HepG2 (cell line): Measurements from ENCODE around the gene BDNF. TPM values are rescaled to one million over a fixed set of nuclear protein-coding genes. Genes with fewer than 3 reads are reported as not detected.

ENCODE experiments used
- ATAC-seq: fragments of 200-7000 bp; cut with Tn5 transposase; 3 replicates; pipeline ENCODE4 v1.9.1; 2020; ENCODE audit warnings: mild to moderate bottlenecking, moderate library complexity
- BruUV-seq: library from RNA; stranded (reverse); fragments of 400-500 nt; replicated peaks from 2 replicates; lab custom pipeline; 2021; lab: Mats Ljungman, UMichigan
- CTCF ChIA-PET: fragments of 300-600 bp; formaldehyde crosslinking; extraction: SDS; loops from one replicate; lab custom pipeline; 2021; ENCODE audit warnings: low total read pairs, inconsistent platforms, low intra/inter-chr PET ratio; lab: Yijun Ruan, JAX
- POLR2A ChIA-PET: fragments of 350-600 bp; sonication (Branson Sonifier 250); formaldehyde crosslinking; loops from one replicate; lab custom pipeline; 2020; ENCODE audit warnings: antibody characterized with exemption, inconsistent platforms; lab: Yijun Ruan, JAX
- DNase-seq: peaks from one replicate; pipeline ENCODE4 v3.0.0-alpha.2; 2015; ENCODE audit warnings: low spot score
- FAIRE-seq: peaks from 3 replicates; lab custom pipeline; 2011; peaks lifted over from hg19 to GRCh38; lab: Jason Lieb, UNC
- H2AFZ ChIP-seq: one replicate; pipeline ENCODE4 v1.6.1; 2011; ENCODE audit warnings: low read length, inconsistent platforms
- H3K27ac ChIP-seq: fragments of 300-600 bp; 3 replicates; pipeline ENCODE4 v1.8.0; 2011; ENCODE audit warnings: mixed run types, mild to moderate bottlenecking, mixed read lengths, low read length, inconsistent platforms; ENCODE audit not compliant: insufficient read depth; ENCODE audit errors: extremely low read length
- H3K27me3 ChIP-seq, 2 experiments: fragments of 200-600 bp in 1 of 2; 2 replicates in 1 of 2; 3 replicates in 1 of 2; pipeline versions ENCODE4 v1.6.0 to v1.8.0; 2011; ENCODE audit warnings: low read length in 2 of 2, mild to moderate bottlenecking in 2 of 2, moderate library complexity in 2 of 2, inconsistent platforms in 1 of 2; ENCODE audit not compliant: insufficient read depth in 2 of 2, control insufficient read depth in 1 of 2
- H3K36me3 ChIP-seq, 2 experiments: fragments of 200-600 bp in 1 of 2; replicated peaks in 1 of 2; 2 replicates in 1 of 2; 3 replicates in 1 of 2; pipeline versions ENCODE4 v1.5.1 to v1.8.0; 2011; ENCODE audit warnings: low read length in 2 of 2, inconsistent platforms in 1 of 2; ENCODE audit not compliant: insufficient read depth in 2 of 2, control insufficient read depth in 1 of 2
- H3K4me1 ChIP-seq: 2 replicates; pipeline ENCODE4 v1.5.1; 2012; ENCODE audit warnings: low read length, inconsistent platforms; ENCODE audit not compliant: insufficient read depth
- H3K4me2 ChIP-seq: 2 replicates; pipeline ENCODE4 v1.6.0; 2011; ENCODE audit warnings: low read depth, low read length, inconsistent platforms
- H3K4me3 ChIP-seq, 3 experiments: fragments of 200-600 bp in 1 of 3; sonication (generic), shearing (Covaris generic) in 1 of 3; replicated peaks in 1 of 3; 2 replicates each; pipeline ENCODE4 v1.5.1; 2011 to 2016; ENCODE audit warnings: low read length in 3 of 3, inconsistent platforms in 2 of 3, low read depth in 2 of 3, mild to moderate bottlenecking in 2 of 3, control low read depth in 1 of 3, mixed read lengths in 1 of 3; ENCODE audit not compliant: insufficient read depth in 1 of 3
- H3K79me2 ChIP-seq: one replicate; pipeline ENCODE4 v1.6.1; 2011; ENCODE audit warnings: low read length, inconsistent platforms; ENCODE audit not compliant: insufficient read depth
- H3K9ac ChIP-seq: 2 replicates; pipeline ENCODE4 v1.6.0; 2011; ENCODE audit warnings: mild to moderate bottlenecking, low read depth, low read length, inconsistent platforms; ENCODE audit not compliant: insufficient read depth
- H3K9me3 ChIP-seq: 2 replicates; pipeline ENCODE4 v1.5.1; 2012; ENCODE audit warnings: mild to moderate bottlenecking, low read length
- H4K20me1 ChIP-seq: 2 replicates; pipeline ENCODE4 v1.6.0; 2011; ENCODE audit warnings: inconsistent platforms, mild to moderate bottlenecking, low read length, moderate library complexity; ENCODE audit not compliant: insufficient read depth
- CAMTA2 ChIP-seq: sonication (generic); formaldehyde crosslinking; IDR thresholded peaks from 2 replicates; pipeline ENCODE4 v1.4.0; 2020; ENCODE audit warnings: mild to moderate bottlenecking, missing genetic modification reagents, borderline replicate concordance
- CCDC6 ChIP-seq: sonication (generic); formaldehyde crosslinking; IDR thresholded peaks from 2 replicates; pipeline ENCODE4 v1.8.1; 2022; ENCODE audit warnings: mild to moderate bottlenecking, missing genetic modification reagents, moderate library complexity
- FOXJ3 ChIP-seq: sonication (generic); formaldehyde crosslinking; IDR thresholded peaks from 2 replicates; pipeline ENCODE4 v1.4.0; 2020; ENCODE audit warnings: missing genetic modification reagents, mild to moderate bottlenecking, borderline replicate concordance
- HNF4A ChIP-seq: sonication (generic); formaldehyde crosslinking; IDR thresholded peaks from 2 replicates; pipeline ENCODE4 v1.4.0; 2020; ENCODE audit warnings: missing genetic modification reagents
- RFX3 ChIP-seq: IDR thresholded peaks from 2 replicates; pipeline ENCODE4 v1.6.1; 2016; ENCODE audit warnings: missing biosample characterization, missing genetic modification reagents
- SNAPC2 ChIP-seq: sonication (generic); formaldehyde crosslinking; IDR thresholded peaks from 2 replicates; pipeline ENCODE4 v1.8.1; 2022; ENCODE audit warnings: mild to moderate bottlenecking, missing genetic modification reagents
- ZBTB33 ChIP-seq: sonication (generic); formaldehyde crosslinking; IDR thresholded peaks from 2 replicates; pipeline ENCODE4 v1.4.0; 2020; ENCODE audit warnings: missing genetic modification reagents
- ZFY ChIP-seq: sonication (generic); formaldehyde crosslinking; IDR thresholded peaks from 2 replicates; pipeline ENCODE4 v1.4.0; 2020; ENCODE audit warnings: missing genetic modification reagents
- ZKSCAN8 ChIP-seq: IDR thresholded peaks from 2 replicates; pipeline ENCODE4 v1.6.1; 2016; ENCODE audit warnings: borderline replicate concordance, missing genetic modification reagents, missing compliant biosample characterization
- ZNF414 ChIP-seq: sonication (generic); formaldehyde crosslinking; IDR thresholded peaks from 2 replicates; pipeline ENCODE4 v1.5.0; 2020; ENCODE audit warnings: missing genetic modification reagents
- ZSCAN20 ChIP-seq: sonication (generic); formaldehyde crosslinking; IDR thresholded peaks from 2 replicates; pipeline ENCODE4 v1.4.0; 2020; ENCODE audit warnings: missing genetic modification reagents, mild to moderate bottlenecking, borderline replicate concordance
- WGBS: methylation state at CpG from one replicate; pipeline ENCODE4 v1.1.6; 2017; ENCODE audit warnings: low lambda C conversion rate; 5-methylcytosine and 5-hydroxymethylcytosine counted together
- in situ Hi-C: cut with HindIII; loops from 2 replicates; pipeline ENCODE4 v1.10.0; 2017; ENCODE audit warnings: low pct_unique_long_range_greater_than_20kb; ENCODE audit not compliant: extremely low pct_ligation_motif_present
- intact Hi-C: fragments of 100-400 bp; cut with micrococcal nuclease; formaldehyde crosslinking; loops from one replicate; pipeline ENCODE4 v1.10.0; 2022; ENCODE audit not compliant: unreplicated experiment
- polyA plus RNA-seq, 8 experiments: library from polyadenylated mRNA; depleted of rRNA in 3 of 8; stranded (reverse) in 7 of 8; unstranded in 1 of 8; fragments of >200 nt; fragmentation: Illumina TruSeq in 4 of 8; extraction: Trizol in 4 of 8; gene quantifications; 2 replicates each; pipeline versions ENCODE4 v1.2.1 to v1.2.3, GENCODE V29; 2011 to 2016; ENCODE audit warnings: low read depth in 4 of 8, missing spikeins in 1 of 8, mixed read lengths in 1 of 8; ENCODE audit not compliant: insufficient read depth in 1 of 8
- total RNA-seq, 5 experiments: library from RNA; depleted of rRNA; stranded (reverse); fragments of >200 nt; fragmentation: Illumina TruSeq; extraction: Trizol; gene quantifications; 2 replicates each; pipeline ENCODE4 v1.2.3, GENCODE V29; 2016; ENCODE audit warnings: low read depth in 1 of 5
- TF ChIP-seq, protein P1 (sequence below): sonication (generic); formaldehyde crosslinking; conservative IDR thresholded peaks from 2 replicates; pipeline ENCODE4 v1.8.0; 2022; ENCODE audit warnings: low read depth, missing genetic modification reagents

The BDNF gene
- total and polyA plus RNA-seq, 2 of the 13 experiments (the other 11 are each of a cell fraction or from before 2014, with no cell fraction given) = 0.02 TPM; not detected in 1

DNA sequence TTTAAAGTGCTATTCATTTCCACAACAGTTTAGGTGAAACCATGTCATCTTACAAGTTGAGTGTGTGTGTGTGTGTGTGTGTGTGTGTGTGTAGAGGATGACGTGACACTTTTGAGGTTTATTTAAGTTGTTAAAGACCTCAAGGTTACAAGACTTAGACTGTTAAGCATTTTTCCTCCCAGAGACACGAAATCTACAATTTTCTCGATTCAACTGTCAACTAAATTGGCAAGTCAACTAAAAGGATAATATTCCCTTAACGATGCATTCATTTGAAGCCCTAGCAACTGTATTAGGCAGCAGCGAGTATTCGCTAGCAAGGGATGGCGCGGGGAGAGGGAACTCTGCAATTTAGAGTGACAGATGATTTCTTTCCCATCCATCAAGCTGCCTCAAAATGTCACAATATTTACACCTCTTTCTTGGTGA is 17.6 kb upstream of the BDNF start (continued):
- TF ChIP-seq ZFY (CRISPR knock-in tag) = no peak

DNA sequence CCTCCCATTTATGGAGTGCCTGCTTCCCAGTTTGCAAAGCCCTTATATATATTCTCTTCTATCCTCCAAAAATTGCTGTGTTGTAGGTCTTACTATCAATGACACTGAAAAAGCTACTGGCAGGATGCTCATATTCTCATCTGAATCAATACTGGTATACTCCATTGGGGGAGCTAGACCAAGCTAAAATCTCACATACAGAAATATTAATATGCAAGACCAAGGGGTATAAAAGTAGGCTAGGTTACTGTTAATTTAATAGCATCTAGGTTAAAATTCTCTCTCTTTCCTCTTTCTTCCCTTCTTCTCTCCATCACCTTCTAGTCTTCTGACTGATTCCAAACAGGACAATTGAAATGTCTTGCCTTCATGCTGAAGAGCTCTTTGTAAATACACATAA is 17.1 kb upstream of the BDNF start:
- Histone ChIP-seq H4K20me1 (no peaks in the 10 kb centered on the region), H3K4me1 (no peaks in the 10 kb centered on the region), H3K27me3 (peaks cover 1 to 31% of the 10 kb centered on the region in 2 experiments; a peak in 2 of 5 replicates), H3K9ac (no peak overlapping the region), H3K9me3 (no peaks in the 10 kb centered on the region), H2AFZ (no peak overlapping the region), H3K27ac (no peak overlapping the region), H3K36me3 (no peaks in the 10 kb centered on the region), H3K4me2 (no peak overlapping the region), H3K79me2 (no peaks in the 10 kb centered on the region), H3K4me3 (no peak overlapping the region)
- TF ChIP-seq ZKSCAN8 (CRISPR knock-in tag) = no peak
- TF ChIP-seq CCDC6 (CRISPR knock-in tag) = no peak
- no peak for FAIRE-seq
- POLR2A ChIA-PET = no interaction called here
- DNase-seq = no peak
- BruUV-seq = no TSS peak
- intact Hi-C loops (loop anchor here (5.0 kb wide), 1 partner anchor 390 kb away; the partner anchor contains the start of genes KIF18A and METTL15), in situ Hi-C loops (no loop called here)
- no peak for ATAC-seq
- CTCF ChIA-PET = no interaction called here

GRCh38 chr11:27716835-27717234 is 16.6 kb upstream of the BDNF start:
- no peak overlapping the region for H3K4me3 ChIP-seq
- 6% methylated on average over 2 of the region's 2 CpGs for WGBS
- H3K27me3 ChIP-seq = peaks cover 1 to 27% of the 10 kb centered on the region in 2 experiments; a peak in 2 of 5 replicates
- H3K4me2 ChIP-seq = no peak overlapping the region
- no peaks in the 10 kb centered on the region for H3K9me3 ChIP-seq
- no peak overlapping the region for H3K9ac ChIP-seq
- H2AFZ ChIP-seq = no peak overlapping the region
- BruUV-seq = no TSS peak
- intact Hi-C loops = loop anchor here (5.0 kb wide), 1 partner anchor 390 kb away; the partner anchor contains the start of genes KIF18A and METTL15
- no peak overlapping the region for H3K27ac ChIP-seq
- ATAC-seq (no peak), FAIRE-seq (no peak), DNase-seq (no peak)
- no peaks in the 10 kb centered on the region for H3K79me2 ChIP-seq
- no peak for TF ChIP-seq FOXJ3 (CRISPR knock-in tag)
- TF ChIP-seq ZNF414 (CRISPR knock-in tag) = no peak
- no peak for TF ChIP-seq HNF4A (CRISPR knock-in tag)
- TF ChIP-seq RFX3 (CRISPR knock-in tag) = no peak
- no peak for TF ChIP-seq ZBTB33 (CRISPR knock-in tag)
- no peak for TF ChIP-seq SNAPC2 (CRISPR knock-in tag)
- no peak for TF ChIP-seq CAMTA2 (CRISPR knock-in tag)
- no peak for TF ChIP-seq ZSCAN20 (CRISPR knock-in tag)
- TF ChIP-seq, protein P1, sequence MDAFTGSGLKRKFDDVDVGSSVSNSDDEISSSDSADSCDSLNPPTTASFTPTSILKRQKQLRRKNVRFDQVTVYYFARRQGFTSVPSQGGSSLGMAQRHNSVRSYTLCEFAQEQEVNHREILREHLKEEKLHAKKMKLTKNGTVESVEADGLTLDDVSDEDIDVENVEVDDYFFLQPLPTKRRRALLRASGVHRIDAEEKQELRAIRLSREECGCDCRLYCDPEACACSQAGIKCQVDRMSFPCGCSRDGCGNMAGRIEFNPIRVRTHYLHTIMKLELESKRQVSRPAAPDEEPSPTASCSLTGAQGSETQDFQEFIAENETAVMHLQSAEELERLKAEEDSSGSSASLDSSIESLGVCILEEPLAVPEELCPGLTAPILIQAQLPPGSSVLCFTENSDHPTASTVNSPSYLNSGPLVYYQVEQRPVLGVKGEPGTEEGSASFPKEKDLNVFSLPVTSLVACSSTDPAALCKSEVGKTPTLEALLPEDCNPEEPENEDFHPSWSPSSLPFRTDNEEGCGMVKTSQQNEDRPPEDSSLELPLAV (CRISPR knock-in tag) = no peak
- H3K36me3 ChIP-seq = no peaks in the 10 kb centered on the region
- H3K4me1 ChIP-seq = no peaks in the 10 kb centered on the region
- H4K20me1 ChIP-seq = no peaks in the 10 kb centered on the region
- POLR2A ChIA-PET = no interaction called here
- in situ Hi-C loops = no loop called here
- CTCF ChIA-PET = no interaction called here
